Measurements from ENCODE around the gene KCNH5. TPM values are rescaled to one million over a fixed set of nuclear protein-coding genes. Genes with fewer than 3 reads are reported as not detected.

KCNH5 gene
- total RNA-seq, 1 donor from 2014 or later = not detected

- H3K27ac Mint-ChIP-seq = no peak overlapping the region
- H3K4me3 Mint-ChIP-seq = no peak overlapping the region
- ATAC-seq (ENCODE audit: low read depth) (no peak), DNase-seq (no peak)
- TF ChIP-seq, protein P1, sequence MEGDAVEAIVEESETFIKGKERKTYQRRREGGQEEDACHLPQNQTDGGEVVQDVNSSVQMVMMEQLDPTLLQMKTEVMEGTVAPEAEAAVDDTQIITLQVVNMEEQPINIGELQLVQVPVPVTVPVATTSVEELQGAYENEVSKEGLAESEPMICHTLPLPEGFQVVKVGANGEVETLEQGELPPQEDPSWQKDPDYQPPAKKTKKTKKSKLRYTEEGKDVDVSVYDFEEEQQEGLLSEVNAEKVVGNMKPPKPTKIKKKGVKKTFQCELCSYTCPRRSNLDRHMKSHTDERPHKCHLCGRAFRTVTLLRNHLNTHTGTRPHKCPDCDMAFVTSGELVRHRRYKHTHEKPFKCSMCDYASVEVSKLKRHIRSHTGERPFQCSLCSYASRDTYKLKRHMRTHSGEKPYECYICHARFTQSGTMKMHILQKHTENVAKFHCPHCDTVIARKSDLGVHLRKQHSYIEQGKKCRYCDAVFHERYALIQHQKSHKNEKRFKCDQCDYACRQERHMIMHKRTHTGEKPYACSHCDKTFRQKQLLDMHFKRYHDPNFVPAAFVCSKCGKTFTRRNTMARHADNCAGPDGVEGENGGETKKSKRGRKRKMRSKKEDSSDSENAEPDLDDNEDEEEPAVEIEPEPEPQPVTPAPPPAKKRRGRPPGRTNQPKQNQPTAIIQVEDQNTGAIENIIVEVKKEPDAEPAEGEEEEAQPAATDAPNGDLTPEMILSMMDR (IDR thresholded peaks at IDR 0.05) = no peak
- H3K36me3 Mint-ChIP-seq (ENCODE audit: low read depth) = no peaks in the 10 kb centered on the region
- H3K9me3 Mint-ChIP-seq = no peaks in the 10 kb centered on the region
- no peaks in the 10 kb centered on the region for H3K4me1 Mint-ChIP-seq
- POLR2A ChIA-PET = no interaction called here
- H3K27me3 Mint-ChIP-seq = no peaks in the 10 kb centered on the region
- intact Hi-C loops (cut with micrococcal nuclease) = no loop called here
- CTCF ChIA-PET = no interaction called here
Measured at GRCh38 chr14:62947301-62947700, 98.0 kb downstream of the KCNH5 start.

DNA sequence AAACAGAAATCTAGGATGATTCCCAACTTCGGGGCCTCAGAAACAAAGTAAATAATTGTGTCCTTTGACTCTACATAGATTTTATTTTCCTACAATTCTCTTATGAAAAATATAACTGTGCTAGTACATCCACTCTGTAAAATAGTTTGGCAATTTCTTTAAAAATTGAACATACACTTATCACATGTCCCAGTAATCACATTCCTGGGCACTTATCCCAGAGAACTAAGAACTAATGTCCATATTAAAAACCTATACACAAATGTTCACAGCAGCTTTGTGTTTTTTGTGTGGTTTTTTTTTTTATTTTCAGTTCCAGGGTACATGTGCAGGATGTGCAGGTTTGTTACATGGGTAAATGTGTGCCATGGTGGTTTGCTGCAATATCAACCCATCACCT, 99.0 kb downstream of the KCNH5 start:
- Mint-ChIP-seq H3K9me3 (no peaks in the 10 kb centered on the region), H3K27me3 (no peaks in the 10 kb centered on the region), H3K36me3 (ENCODE audit: low read depth) (no peaks in the 10 kb centered on the region), H3K27ac (no peak overlapping the region), H3K4me1 (no peaks in the 10 kb centered on the region), H3K4me3 (no peak overlapping the region)
- intact Hi-C loops (cut with micrococcal nuclease) = no loop called here
- DNase-seq (no peak), ATAC-seq (ENCODE audit: low read depth) (no peak)
- POLR2A ChIA-PET = no interaction called here
- CTCF ChIA-PET = no interaction called here
- TF ChIP-seq, protein P1 (IDR thresholded peaks at IDR 0.05) = no peak

DNA sequence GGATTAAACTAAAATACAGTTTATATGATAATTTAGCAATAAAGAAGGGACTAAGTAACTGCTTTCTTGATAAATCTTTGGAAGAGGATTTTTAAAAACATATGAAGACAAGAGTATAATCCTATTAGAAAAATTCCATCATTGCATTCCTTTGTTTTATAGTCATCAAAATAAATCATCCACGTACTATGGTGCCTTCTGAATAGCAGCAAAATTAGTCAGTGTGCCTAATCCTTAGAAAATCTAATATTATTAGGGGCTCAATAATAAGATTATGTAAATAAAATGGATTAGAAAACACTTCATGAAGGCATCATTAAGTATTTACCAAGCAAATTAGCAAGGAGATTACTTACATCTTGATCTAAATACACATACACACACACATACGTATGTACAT, 102.1 kb downstream of the KCNH5 start:
- H3K27me3 Mint-ChIP-seq = no peaks in the 10 kb centered on the region
- H3K4me1 Mint-ChIP-seq = no peaks in the 10 kb centered on the region
- CTCF ChIA-PET = no interaction called here
- POLR2A ChIA-PET = no interaction called here
- TF ChIP-seq, protein P1 (IDR thresholded peaks at IDR 0.05) = no peak
- no peak for ATAC-seq (ENCODE audit: low read depth)
- no peaks in the 10 kb centered on the region for H3K9me3 Mint-ChIP-seq
- H3K27ac Mint-ChIP-seq = no peak overlapping the region
- intact Hi-C loops (cut with micrococcal nuclease) = no loop called here
- no peak for DNase-seq
- H3K36me3 Mint-ChIP-seq (ENCODE audit: low read depth) = no peaks in the 10 kb centered on the region
- no peak overlapping the region for H3K4me3 Mint-ChIP-seq

GRCh38 chr14:62939970-62940369, 105.3 kb downstream of the KCNH5 start:
- no peak for ATAC-seq (ENCODE audit: low read depth)
- POLR2A ChIA-PET = no interaction called here
- TF ChIP-seq, protein P1 (IDR thresholded peaks at IDR 0.05) = no peak

GRCh38 chr14:62938778-62939177, 106.5 kb downstream of the KCNH5 start:
- no peaks in the 10 kb centered on the region for H3K27me3 Mint-ChIP-seq
- no peak for ATAC-seq (ENCODE audit: low read depth)
- intact Hi-C loops (cut with micrococcal nuclease) = no loop called here

More at GRCh38 chr14:62939970-62940369, 105.3 kb downstream of the KCNH5 start:
- no peak overlapping the region for H3K4me3 Mint-ChIP-seq
- intact Hi-C loops (cut with micrococcal nuclease) = no loop called here
- CTCF ChIA-PET = no interaction called here
- no peak overlapping the region for H3K27ac Mint-ChIP-seq
- H3K27me3 Mint-ChIP-seq = no peaks in the 10 kb centered on the region
- H3K36me3 Mint-ChIP-seq (ENCODE audit: low read depth) = no peaks in the 10 kb centered on the region
- no peaks in the 10 kb centered on the region for H3K9me3 Mint-ChIP-seq
- H3K4me1 Mint-ChIP-seq = no peaks in the 10 kb centered on the region
- DNase-seq = no peak

More at GRCh38 chr14:62938778-62939177, 106.5 kb downstream of the KCNH5 start:
- CTCF ChIA-PET = no interaction called here
- no peaks in the 10 kb centered on the region for H3K36me3 Mint-ChIP-seq (ENCODE audit: low read depth)
- POLR2A ChIA-PET = no interaction called here
- H3K4me1 Mint-ChIP-seq = no peaks in the 10 kb centered on the region
- no peak overlapping the region for H3K27ac Mint-ChIP-seq
- TF ChIP-seq, protein P1 (IDR thresholded peaks at IDR 0.05) = no peak
- no peaks in the 10 kb centered on the region for H3K9me3 Mint-ChIP-seq
- no peak for DNase-seq
- H3K4me3 Mint-ChIP-seq = no peak overlapping the region
